Sigmoid colon (tissue), 4 donors: Measurements from ENCODE around the gene GALNT10.

Source experiments
- EP300 ChIP-seq, 4 donors: sonication (generic); formaldehyde crosslinking; IDR thresholded peaks; one replicate each; pipeline ENCODE4 v1.6.1; 2017; ENCODE audit warnings: antibody characterized with exemption in 4 of 4
- POLR2A ChIP-seq, 2 donors: fragments of 450-650 bp; IDR thresholded peaks; one replicate each; pipeline ENCODE4 v1.6.1; 2016; ENCODE audit warnings: antibody characterized with exemption in 2 of 2, mild to moderate bottlenecking in 2 of 2, moderate library complexity in 2 of 2
- POLR2AphosphoS5 ChIP-seq, 4 donors: sonication (generic); formaldehyde crosslinking; IDR thresholded peaks; one replicate each; pipeline ENCODE4 v1.6.1; 2017; ENCODE audit warnings: antibody characterized with exemption in 4 of 4

- TF ChIP-seq POLR2AphosphoS5 (IDR thresholded peaks at IDR 0.05) (no peak), EP300 (IDR thresholded peaks at IDR 0.05) (no peak), POLR2A (IDR thresholded peaks at IDR 0.05) (no peak)
These were observed 218.3 kb downstream of the GALNT10 start for GRCh38 chr5:154408811-154409210.
